HEK293 (cell line): Measurements from ENCODE around the gene LHFPL2.

Experiments
- CTCF ChIA-PET: fragments of 350-600 bp; formaldehyde crosslinking; extraction: SDS; loops from one replicate; lab custom pipeline; 2021; ENCODE audit warnings: antibody characterized with exemption; lab: Yijun Ruan, JAX
- POLR2A ChIA-PET: fragments of 300-600 bp; formaldehyde crosslinking; extraction: SDS; loops from one replicate; lab custom pipeline; 2020; ENCODE audit warnings: antibody characterized with exemption, inconsistent platforms; lab: Yijun Ruan, JAX
- H3K27ac ChIP-seq: fragments of 200-500 bp; sonication (Bioruptor generic); 2 replicates; pipeline ENCODE4 v1.5.1; 2014; ENCODE audit warnings: low read depth, low read length, control low read depth, inconsistent platforms; ENCODE audit errors: extremely low read depth
- H3K36me3 ChIP-seq, 2 experiments: fragments of 200-500 bp in 1 of 2; sonication (Bioruptor generic) in 1 of 2; 1 replicate in 1 of 2; 2 replicates in 1 of 2; pipeline ENCODE4 v1.5.1; 2014 to 2017; ENCODE audit warnings: inconsistent platforms in 2 of 2, low read length in 2 of 2; ENCODE audit not compliant: control insufficient read depth in 2 of 2, insufficient read depth in 1 of 2
- H3K4me1 ChIP-seq: fragments of 200-500 bp; sonication (Bioruptor generic); 2 replicates; pipeline ENCODE4 v1.5.1; 2014; ENCODE audit warnings: mild to moderate bottlenecking, low read length, inconsistent platforms; ENCODE audit not compliant: control insufficient read depth, insufficient read depth
- H3K4me3 ChIP-seq: 2 replicates; pipeline ENCODE4 v1.5.1; 2011; ENCODE audit warnings: low read depth, mild to moderate bottlenecking, control low read depth, low read length, moderate library complexity
- H3K9me3 ChIP-seq: fragments of 200-500 bp; sonication (Bioruptor generic); 2 replicates; pipeline ENCODE4 v1.5.1; 2014; ENCODE audit warnings: low read depth, low read length, inconsistent platforms; ENCODE audit not compliant: control insufficient read depth, insufficient read depth
- KLF9 ChIP-seq: fragments of 450-650 bp; formaldehyde crosslinking; IDR thresholded peaks from 2 replicates; pipeline ENCODE4 v1.5.1; 2016; ENCODE audit warnings: missing biosample characterization, missing genetic modification characterization, low read depth
- PATZ1 ChIP-seq: fragments of 450-650 bp; formaldehyde crosslinking; IDR thresholded peaks from 2 replicates; pipeline ENCODE4 v1.5.1; 2016; ENCODE audit warnings: missing biosample characterization, missing genetic modification characterization
- RBAK ChIP-seq: fragments of 450-650 bp; formaldehyde crosslinking; IDR thresholded peaks from 2 replicates; pipeline ENCODE4 v1.5.1; 2016; ENCODE audit warnings: missing biosample characterization, missing genetic modification characterization
- SCRT2 ChIP-seq: fragments of 450-650 bp; formaldehyde crosslinking; IDR thresholded peaks from 2 replicates; pipeline ENCODE4 v1.5.1; 2016; ENCODE audit warnings: missing biosample characterization, missing genetic modification characterization
- ZBTB10 ChIP-seq: fragments of 450-650 bp; formaldehyde crosslinking; IDR thresholded peaks from 2 replicates; pipeline ENCODE4 v1.5.1; 2016; ENCODE audit warnings: missing biosample characterization, missing genetic modification characterization
- ZFP37 ChIP-seq: fragments of 450-650 bp; formaldehyde crosslinking; IDR thresholded peaks from 2 replicates; pipeline ENCODE4 v1.5.1; 2016; ENCODE audit warnings: missing biosample characterization, missing genetic modification characterization
- ZNF10 ChIP-seq: fragments of 450-650 bp; formaldehyde crosslinking; IDR thresholded peaks from 2 replicates; pipeline ENCODE4 v1.5.1; 2017; ENCODE audit warnings: missing biosample characterization, missing genetic modification characterization
- ZNF155 ChIP-seq: fragments of 450-650 bp; formaldehyde crosslinking; IDR thresholded peaks from 2 replicates; pipeline ENCODE4 v1.5.1; 2016; ENCODE audit warnings: missing biosample characterization, missing genetic modification characterization
- ZNF18 ChIP-seq: fragments of 450-650 bp; formaldehyde crosslinking; IDR thresholded peaks from 2 replicates; pipeline ENCODE4 v1.5.1; 2016; ENCODE audit warnings: missing biosample characterization, missing genetic modification characterization
- ZNF391 ChIP-seq: fragments of 450-650 bp; formaldehyde crosslinking; IDR thresholded peaks from 2 replicates; pipeline ENCODE4 v1.5.1; 2016; ENCODE audit warnings: low read depth, missing biosample characterization, missing genetic modification characterization, borderline replicate concordance
- ZNF398 ChIP-seq: fragments of 450-650 bp; formaldehyde crosslinking; IDR thresholded peaks from 2 replicates; pipeline ENCODE4 v1.5.1; 2017; ENCODE audit warnings: missing biosample characterization, missing genetic modification characterization
- ZNF423 ChIP-seq: fragments of 450-650 bp; formaldehyde crosslinking; IDR thresholded peaks from 2 replicates; pipeline ENCODE4 v1.5.1; 2016; ENCODE audit warnings: missing biosample characterization, missing genetic modification characterization
- ZNF433 ChIP-seq: fragments of 450-650 bp; formaldehyde crosslinking; IDR thresholded peaks from 2 replicates; pipeline ENCODE4 v1.5.1; 2016; ENCODE audit warnings: missing biosample characterization, missing genetic modification characterization, low read depth
- ZNF488 ChIP-seq: fragments of 450-650 bp; formaldehyde crosslinking; IDR thresholded peaks from 2 replicates; pipeline ENCODE4 v1.5.1; 2016; ENCODE audit warnings: missing biosample characterization, missing genetic modification characterization
- ZNF664 ChIP-seq: fragments of 450-650 bp; formaldehyde crosslinking; IDR thresholded peaks from 2 replicates; pipeline ENCODE4 v1.5.1; 2016; ENCODE audit warnings: missing biosample characterization, missing genetic modification characterization

Gene LHFPL2

GRCh38 chr5:78568212-78568611 lies 80.4 kb downstream of the LHFPL2 start (continued):
- TF ChIP-seq ZNF10 (tag by site-specific recombination), result no peak
- TF ChIP-seq, all 188 proteins: peak for 0

GRCh38 chr5:78567617-78568016 lies 81.0 kb downstream of the LHFPL2 start:
- no peak overlapping the region for H3K27ac ChIP-seq
- H3K4me3 ChIP-seq, result no peak overlapping the region
- H3K9me3 ChIP-seq, result no peaks in the 10 kb centered on the region
- ChIA-PET POLR2A (no interaction called here), CTCF (no interaction called here)
- H3K4me1 ChIP-seq, result peaks cover 19% of the 10 kb centered on the region
- TF ChIP-seq ZNF488 (no peak), SCRT2 (tag by site-specific recombination) (no peak), ZFP37 (tag by site-specific recombination) (no peak), ZNF433 (tag by site-specific recombination) (no peak)
- no peaks in the 10 kb centered on the region; a peak in 1 of 3 replicates for H3K36me3 ChIP-seq

GRCh38 chr5:78566747-78567425 lies 81.7 kb downstream of the LHFPL2 start:
- TF ChIP-seq RBAK (tag by site-specific recombination) (no peak), ZNF18 (tag by site-specific recombination) (0 out of 2 replicates have a peak, but pooled peaks have one; percentile 16)
- Histone ChIP-seq H3K4me3 (no peak overlapping the region), H3K4me1 (peaks cover 19% of the 10 kb centered on the region), H3K9me3 (no peaks in the 10 kb centered on the region), H3K27ac (no peak overlapping the region), H3K36me3 (no peaks in the 10 kb centered on the region; a peak in 1 of 3 replicates)
- ChIA-PET CTCF (no interaction called here), POLR2A (no interaction called here)

- no peaks in the 10 kb centered on the region for H3K9me3 ChIP-seq
- H3K27ac ChIP-seq, result no peak overlapping the region
- TF ChIP-seq ZNF391 (tag by site-specific recombination), result no peak
- TF ChIP-seq ZNF664 (tag by site-specific recombination), result no peak
- TF ChIP-seq ZNF423 (tag by site-specific recombination), result no peak
- no peak for TF ChIP-seq ZBTB10 (tag by site-specific recombination)
- no peak for TF ChIP-seq PATZ1 (tag by site-specific recombination)
- no peak for TF ChIP-seq KLF9 (tag by site-specific recombination)
- no peak for TF ChIP-seq ZNF155 (tag by site-specific recombination)
- TF ChIP-seq ZNF398 (tag by site-specific recombination), result no peak
- no peak overlapping the region for H3K4me3 ChIP-seq
- peaks cover 19% of the 10 kb centered on the region for H3K4me1 ChIP-seq
- no peaks in the 10 kb centered on the region; a peak in 1 of 3 replicates for H3K36me3 ChIP-seq
- ChIA-PET CTCF (interaction anchor here (0.6 kb wide), 2 partner anchors 9 to 200 kb away, joined by 4 read pairs; no protein-coding TSS in a partner anchor), POLR2A (no interaction called here)
These were observed 83.2 kb downstream of the LHFPL2 start for GRCh38 chr5:78565395-78565794.
